Measurements from ENCODE around the gene TFPI2.

DNA sequence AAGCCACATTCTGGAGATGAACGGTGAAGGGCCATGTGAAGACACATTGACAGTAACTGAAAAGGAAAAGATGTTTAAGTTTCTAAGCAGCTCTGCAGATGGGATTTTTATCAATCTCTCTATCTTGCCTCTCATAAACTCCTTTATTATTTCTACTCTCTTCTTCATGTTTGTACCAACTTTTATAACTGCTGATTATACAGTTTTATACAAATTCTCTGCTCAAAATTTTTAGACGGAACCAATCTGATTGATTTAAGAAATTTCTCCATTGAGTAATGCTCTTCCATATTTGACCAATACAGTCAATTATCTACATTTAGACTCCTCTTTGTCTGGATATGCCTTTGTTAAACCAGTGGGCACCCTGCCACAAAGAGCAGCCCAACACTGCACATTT, 31.7 kb downstream of the TFPI2 start:
- TF ChIP-seq TAF1 (IDR thresholded peaks at IDR 0.05; ENCODE audit: low read depth, low read length) (no peak), POLR2AphosphoS5 (IDR thresholded peaks at IDR 0.05; ENCODE audit: low read depth, low read length) (no peak)

Data from GM12891 (cell line).